Measurements from ENCODE around the gene ARPP19.
"Not testable (repeated sequence)": the region's sequence is repeated elsewhere in the genome, so short reads cannot be mapped to it uniquely, and the experiment has no call there.

Gene ARPP19

GRCh38 chr15:52568601-52569585 lies at the start of gene ARPP19:
ARPP19 (minus strand) TSS chr15:52569030; CDS start chr15:52568892, 138 bp downstream.
- DNase-seq (ENCODE audit: low read depth, low spot score) = peak; percentile 95

- DNase-seq (ENCODE audit: low read depth, low spot score) = no peak
Observed at GRCh38 chr15:52617026-52617425, 48.2 kb upstream of the ARPP19 start.

- DNase-seq (ENCODE audit: low read depth, low spot score) = peak; percentile 20
Observed at GRCh38 chr15:52615302-52615701, 46.5 kb upstream of the ARPP19 start.

GRCh38 chr15:52609593-52609992 lies 40.8 kb upstream of the ARPP19 start:
- DNase-seq (ENCODE audit: low read depth, low spot score) = no peak

- DNase-seq (ENCODE audit: low read depth, low spot score) = no peak
Observed at GRCh38 chr15:52584414-52584813, 15.6 kb upstream of the ARPP19 start.

- DNase-seq (ENCODE audit: low read depth, low spot score) = no peak
Observed at GRCh38 chr15:52579852-52580251, 11.0 kb upstream of the ARPP19 start.

- no peak for DNase-seq (ENCODE audit: low read depth, low spot score)
Observed at GRCh38 chr15:52576692-52577091, 7.9 kb upstream of the ARPP19 start.

GRCh38 chr15:52575573-52575972 lies 6.7 kb upstream of the ARPP19 start:
- not testable (repeated sequence) for DNase-seq (ENCODE audit: low read depth, low spot score)

- DNase-seq (ENCODE audit: low read depth, low spot score) = no peak
Observed at GRCh38 chr15:52575072-52575471, 6.2 kb upstream of the ARPP19 start.

- DNase-seq (ENCODE audit: low read depth, low spot score) = not testable (repeated sequence)
Observed at GRCh38 chr15:52574623-52575022, 5.8 kb upstream of the ARPP19 start.

GRCh38 chr15:52567871-52568600 lies 794 bp downstream of the ARPP19 start:
- no peak for DNase-seq (ENCODE audit: low read depth, low spot score)

- DNase-seq (ENCODE audit: low read depth, low spot score) = no peak
Observed at GRCh38 chr15:52566889-52567288, 1.9 kb downstream of the ARPP19 start.

GRCh38 chr15:52565417-52566358 lies 3.1 kb downstream of the ARPP19 start:
- peak; percentile 70 for DNase-seq (ENCODE audit: low read depth, low spot score)

- no peak for DNase-seq (ENCODE audit: low read depth, low spot score)
Observed at GRCh38 chr15:52563501-52564060, 5.2 kb downstream of the ARPP19 start.

- DNase-seq (ENCODE audit: low read depth, low spot score) = no peak
Observed at GRCh38 chr15:52559575-52559974, 9.3 kb downstream of the ARPP19 start.

- no peak for DNase-seq (ENCODE audit: low read depth, low spot score)
Observed at GRCh38 chr15:52559022-52559421, 9.8 kb downstream of the ARPP19 start.

- DNase-seq (ENCODE audit: low read depth, low spot score) = peak; percentile 78
Observed at GRCh38 chr15:52558196-52558595, 10.6 kb downstream of the ARPP19 start.

GRCh38 chr15:52557274-52557641 lies 11.6 kb downstream of the ARPP19 start:
- no peak for DNase-seq (ENCODE audit: low read depth, low spot score)

GRCh38 chr15:52556524-52557273 lies 12.1 kb downstream of the ARPP19 start:
- no peak for DNase-seq (ENCODE audit: low read depth, low spot score)

GRCh38 chr15:52552303-52552702 lies 16.5 kb downstream of the ARPP19 start:
- no peak for DNase-seq (ENCODE audit: low read depth, low spot score)
